ENCODE measurements around the gene DIRAS1. TPM values are rescaled to one million over a fixed set of nuclear protein-coding genes. Genes with fewer than 3 reads are reported as not detected.

DIRAS1 gene
- total and polyA plus RNA-seq, 4 donors, result 0.13 to 3.5 (median 1.7) TPM; not detected in 1

DNA sequence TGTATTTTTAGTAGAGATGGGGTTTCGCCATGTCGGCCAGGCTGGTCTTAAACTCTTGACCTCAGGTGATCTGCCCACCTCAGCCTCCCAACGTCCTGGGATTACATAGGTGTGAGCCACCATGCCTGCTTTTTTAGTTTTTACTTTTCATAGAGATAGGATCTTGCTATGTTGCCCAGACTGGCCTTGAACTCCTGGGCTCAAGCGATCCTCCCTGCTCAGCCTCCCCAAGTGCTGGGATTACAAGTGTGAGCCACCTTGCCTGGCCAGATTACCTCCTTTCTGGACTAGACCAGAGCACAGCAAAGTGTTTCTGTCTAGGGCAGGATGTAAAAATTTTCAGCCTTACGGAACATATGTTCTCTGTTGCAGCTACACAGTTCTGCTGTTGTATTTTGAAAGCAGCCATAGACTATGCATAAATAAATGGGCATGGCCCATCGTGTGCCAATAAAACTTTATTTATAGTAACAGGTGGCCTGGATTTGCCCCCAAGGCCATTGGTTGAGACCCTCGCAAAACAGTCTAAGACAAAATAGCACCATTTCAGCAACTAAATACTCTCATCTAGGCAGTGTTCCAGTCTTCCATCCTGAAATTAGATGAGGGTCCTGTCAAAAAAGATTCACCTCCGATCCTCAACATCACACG is 54.7 kb downstream of the DIRAS1 start:
- Histone ChIP-seq H3K9me3 (ENCODE audit: control insufficient read depth, low read length) (no peaks in the 10 kb centered on the region), H3K4me1 (ENCODE audit: control insufficient read depth in 1 of 2, insufficient read depth in 2 of 2, low read length in 2 of 2) (no peaks in the 10 kb centered on the region), H3K36me3 (ENCODE audit: control insufficient read depth in 1 of 2, insufficient read depth in 2 of 2, low read length in 1 of 2) (no peaks in the 10 kb centered on the region), H3K4me3 (ENCODE audit: low read length in 2 of 2) (no peak overlapping the region), H3K27me3 (ENCODE audit: control insufficient read depth in 1 of 2, insufficient read depth in 2 of 2, low read length in 1 of 2) (no peaks in the 10 kb centered on the region), H3K27ac (ENCODE audit: low read depth in 1 of 2, low read length in 2 of 2) (no peak overlapping the region)
- WGBS, 2 donors, result 75 to 77% methylated on average over 9 of the region's 9 CpGs
- intact Hi-C loops (cut with DNase I), result no loop called here
- ATAC-seq (ENCODE audit: low FRiP score) (no peak), DNase-seq (no peak)

- WGBS, 2 donors, result 74 to 87% methylated on average over 11 of the region's 11 CpGs
- no peak overlapping the region for H3K27ac ChIP-seq (ENCODE audit: low read depth in 1 of 2, low read length in 2 of 2)
- no peaks in the 10 kb centered on the region for H3K9me3 ChIP-seq (ENCODE audit: control insufficient read depth, low read length)
- ATAC-seq (ENCODE audit: low FRiP score) (no peak), DNase-seq (no peak)
- H3K27me3 ChIP-seq (ENCODE audit: control insufficient read depth in 1 of 2, insufficient read depth in 2 of 2, low read length in 1 of 2), result no peaks in the 10 kb centered on the region
- H3K4me3 ChIP-seq (ENCODE audit: low read length in 2 of 2), result no peak overlapping the region
- H3K4me1 ChIP-seq (ENCODE audit: control insufficient read depth in 1 of 2, insufficient read depth in 2 of 2, low read length in 2 of 2), result no peaks in the 10 kb centered on the region
- no peaks in the 10 kb centered on the region for H3K36me3 ChIP-seq (ENCODE audit: control insufficient read depth in 1 of 2, insufficient read depth in 2 of 2, low read length in 1 of 2)
- intact Hi-C loops (cut with DNase I), result no loop called here
Measured at GRCh38 chr19:2665103-2665502, 56.1 kb downstream of the DIRAS1 start.

Other genes starting within 250 kb of the DIRAS1 start
- 100 to 1,000 TPM in 1 of 2 donors, 10 to 100 TPM in 1; 99.5 to 185 TPM for gene GADD45B, start 245.2 kb downstream of the DIRAS1 start, total RNA-seq
- 100 to 1,000 TPM; 127 to 262 TPM for gene GADD45B, start 245.2 kb downstream of the DIRAS1 start, polyA plus RNA-seq
- gene GNG7, start 18.7 kb downstream of the DIRAS1 start, total RNA-seq, result 1 to 10 TPM; 2.4 to 6.0 TPM
- gene GNG7, start 18.7 kb downstream of the DIRAS1 start, polyA plus RNA-seq, result 1 to 10 TPM in 1 of 2 donors, under 1 TPM in 1; 0.75 to 1.7 TPM
- gene SLC39A3, start 18.6 kb upstream of the DIRAS1 start, total RNA-seq, result 10 to 100 TPM; 13.6 to 14.1 TPM
- 10 to 100 TPM in 1 of 2 donors, 1 to 10 TPM in 1; 6.0 to 19.6 TPM for gene SLC39A3, start 18.6 kb upstream of the DIRAS1 start, polyA plus RNA-seq
- 10 to 100 TPM; 31.5 to 32.9 TPM for gene SGTA, start 61.9 kb upstream of the DIRAS1 start, total RNA-seq
- gene SGTA, start 61.9 kb upstream of the DIRAS1 start, polyA plus RNA-seq, result 10 to 100 TPM; 30.6 to 55.1 TPM
- gene THOP1, start 64.1 kb upstream of the DIRAS1 start, total RNA-seq, result 10 to 100 TPM; 26.4 to 33.2 TPM
- gene THOP1, start 64.1 kb upstream of the DIRAS1 start, polyA plus RNA-seq, result 10 to 100 TPM in 1 of 2 donors, 1 to 10 TPM in 1; 9.3 to 55.4 TPM
- gene ZNF554, start 98.5 kb upstream of the DIRAS1 start, total RNA-seq, result 1 to 10 TPM; 3.4 to 6.1 TPM
- gene ZNF554, start 98.5 kb upstream of the DIRAS1 start, polyA plus RNA-seq, result 1 to 10 TPM in 1 of 2 donors, under 1 TPM in 1; 0.38 to 4.4 TPM
- 1 to 10 TPM; 8.1 to 9.5 TPM for gene ZNF555, start 120.1 kb upstream of the DIRAS1 start, total RNA-seq
- 1 to 10 TPM; 1.8 to 2.1 TPM for gene ZNF555, start 120.1 kb upstream of the DIRAS1 start, polyA plus RNA-seq
- under 1 TPM in 1 of 2 donors, not detected in 1; 0.16 TPM for gene ZNF556, start 146.0 kb upstream of the DIRAS1 start, total RNA-seq
- gene ZNF556, start 146.0 kb upstream of the DIRAS1 start, polyA plus RNA-seq, result not detected
- gene ZNF57, start 179.6 kb upstream of the DIRAS1 start, total RNA-seq, result 1 to 10 TPM; 2.7 to 4.1 TPM
- 1 to 10 TPM; 2.5 to 3.3 TPM for gene ZNF57, start 179.6 kb upstream of the DIRAS1 start, polyA plus RNA-seq
- 1 to 10 TPM; 4.1 to 4.5 TPM for gene ZNF77, start 223.6 kb upstream of the DIRAS1 start, total RNA-seq
- gene ZNF77, start 223.6 kb upstream of the DIRAS1 start, polyA plus RNA-seq, result 1 to 10 TPM; 1.3 to 3.1 TPM